Panc1 (cell line): ENCODE data around the gene CLDN15. TPM values are rescaled to one million over a fixed set of nuclear protein-coding genes. Genes with fewer than 3 reads are reported as not detected.
A peak's percentile ranks its signal among the peaks of the same experiment; 100 is the strongest.
"Not testable (repeated sequence)": the region's sequence is repeated elsewhere in the genome, so short reads cannot be mapped to it uniquely, and the experiment has no call there.

Experiments used
- ATAC-seq: fragments of 200-7000 bp; cut with Tn5 transposase; 2 replicates; pipeline ENCODE4 v1.9.1; 2020; ENCODE audit warnings: mild to moderate bottlenecking, moderate library complexity
- BruUV-seq: library from RNA; stranded (reverse); fragments of 400-500 nt; replicated peaks from 2 replicates; lab custom pipeline; 2021; lab: Mats Ljungman, UMichigan
- CTCF ChIA-PET: fragments of 300-600 bp; sonication (Branson Sonifier 250); formaldehyde crosslinking; loops from one replicate; lab custom pipeline; 2022; ENCODE audit warnings: antibody characterized with exemption; lab: Charles Lee
- POLR2A ChIA-PET: fragments of 300-600 bp; sonication (Branson Sonifier 250); formaldehyde crosslinking; loops from one replicate; lab custom pipeline; 2022; ENCODE audit warnings: antibody characterized with exemption; lab: Charles Lee
- DNase-seq: peaks from one replicate; pipeline ENCODE4 v3.0.0-alpha.2; 2010; ENCODE audit warnings: low read depth, low spot score
- H3K27ac ChIP-seq: 2 replicates; pipeline ENCODE4 v1.5.1; 2011; ENCODE audit warnings: mild to moderate bottlenecking, low read length, inconsistent platforms
- H3K27me3 ChIP-seq: fragments of 200-500 bp; sonication (Bioruptor generic); 2 replicates; pipeline ENCODE4 v1.6.0; 2014; ENCODE audit warnings: low read length, inconsistent platforms; ENCODE audit not compliant: control insufficient read depth, insufficient read depth
- H3K36me3 ChIP-seq: fragments of 200-500 bp; sonication (Bioruptor generic); 2 replicates; pipeline ENCODE4 v1.5.1; 2014; ENCODE audit warnings: inconsistent platforms, mild to moderate bottlenecking, low read length, moderate library complexity; ENCODE audit not compliant: control insufficient read depth, insufficient read depth
- H3K4me1 ChIP-seq: 2 replicates; pipeline ENCODE4 v1.5.1; 2011; ENCODE audit warnings: inconsistent platforms, mild to moderate bottlenecking, low read length, moderate library complexity; ENCODE audit not compliant: control insufficient read depth, insufficient read depth
- H3K4me3 ChIP-seq, 2 experiments: 2 replicates each; pipeline ENCODE4 v1.5.1; 2011 to 2012; ENCODE audit warnings: low read depth in 2 of 2, low read length in 2 of 2, mild to moderate bottlenecking in 2 of 2, inconsistent platforms in 1 of 2, moderate library complexity in 1 of 2
- H3K9me3 ChIP-seq: fragments of 200-500 bp; sonication (Bioruptor generic); 2 replicates; pipeline ENCODE4 v1.5.1; 2014; ENCODE audit warnings: low read depth, mild to moderate bottlenecking, inconsistent platforms, low read length, moderate library complexity; ENCODE audit not compliant: control insufficient read depth, insufficient read depth
- CTCF ChIP-seq: fragments of 450-650 bp; IDR thresholded peaks from 2 replicates; pipeline ENCODE4 v1.5.1; 2017; ENCODE audit warnings: mild to moderate bottlenecking
- POLR2AphosphoS5 ChIP-seq: IDR thresholded peaks from 2 replicates; pipeline ENCODE4 v1.6.1; 2012; ENCODE audit warnings: mild to moderate bottlenecking, low read depth, low read length, moderate library complexity
- REST ChIP-seq, 2 experiments: IDR thresholded peaks; 2 replicates each; pipeline ENCODE4 v1.6.1; 2011 to 2012; ENCODE audit warnings: low read depth in 2 of 2, control low read depth in 1 of 2, low read length in 1 of 2, mild to moderate bottlenecking in 1 of 2, moderate library complexity in 1 of 2; ENCODE audit not compliant: insufficient read depth in 1 of 2
- SIN3A ChIP-seq: IDR thresholded peaks from 2 replicates; pipeline ENCODE4 v1.6.1; 2012; ENCODE audit warnings: low read depth, mild to moderate bottlenecking, low read length, moderate library complexity, borderline replicate concordance; ENCODE audit not compliant: insufficient read depth
- TCF7L2 ChIP-seq: IDR thresholded peaks from 2 replicates; pipeline ENCODE4 v1.6.1; 2011; ENCODE audit warnings: mild to moderate bottlenecking, low read depth, low read length, inconsistent platforms
- in situ Hi-C: cut with HindIII; loops from 2 replicates; pipeline ENCODE4 v1.10.0; 2016; ENCODE audit warnings: low sequenced_read_pairs, low pct_unique_long_range_greater_than_20kb
- intact Hi-C: fragments of 100-400 bp; cut with micrococcal nuclease; formaldehyde crosslinking; loops from one replicate; pipeline ENCODE4 v1.10.0; 2022; ENCODE audit not compliant: unreplicated experiment
- total RNA-seq: library from RNA; stranded (reverse); gene quantifications from one replicate; pipeline ENCODE4 v1.2.1, GENCODE V29; 2021; ENCODE audit not compliant: unreplicated experiment

Gene CLDN15
- total RNA-seq, 1 experiment from 2014 or later, result 8.0 TPM

DNA sequence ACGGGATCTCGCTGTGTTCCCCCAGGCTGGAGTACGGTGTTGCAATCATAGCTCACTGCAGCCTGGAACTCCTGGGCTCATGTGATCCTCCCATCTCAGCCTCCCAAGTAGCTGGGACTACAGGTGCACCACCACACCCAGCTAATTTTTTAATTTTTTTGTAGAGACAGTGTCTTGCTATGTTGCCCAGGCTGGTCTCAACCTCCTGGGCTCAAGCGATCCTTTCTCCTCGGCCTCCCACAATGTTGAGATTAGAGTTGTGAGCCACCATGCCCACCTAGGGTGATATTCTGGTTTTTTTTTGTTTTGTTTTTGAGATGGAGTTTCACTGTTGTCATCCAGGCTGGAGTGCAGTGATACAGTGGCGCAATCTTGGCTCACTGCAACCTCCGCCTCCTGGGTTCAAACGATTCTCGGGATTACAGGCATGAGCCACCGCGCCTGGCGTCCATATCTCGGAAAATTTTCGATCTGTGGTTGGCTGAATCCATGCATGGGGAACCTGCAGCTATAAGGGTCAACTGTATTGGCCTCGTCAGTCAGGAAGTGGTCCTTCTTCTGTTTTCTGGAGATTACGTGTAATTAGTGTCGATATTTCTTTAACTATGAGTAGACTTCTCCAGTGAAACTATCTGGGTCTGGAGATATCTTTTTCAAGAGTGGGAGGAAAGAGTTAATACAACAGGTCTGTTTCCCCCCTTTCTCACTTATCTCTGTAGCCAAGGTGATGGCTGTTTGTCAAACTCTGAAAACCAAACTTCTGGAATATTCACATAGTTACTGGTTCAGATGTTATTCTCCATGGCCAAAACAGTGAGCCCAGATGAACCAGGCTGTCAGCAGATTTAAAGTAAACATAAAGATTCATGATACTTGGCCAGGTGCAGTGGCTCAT lies 28.3 kb upstream of the CLDN15 start:
- no peak for DNase-seq
- Histone ChIP-seq H3K27me3 (no peaks in the 10 kb centered on the region), H3K4me3 (no peak overlapping the region), H3K36me3 (no peaks in the 10 kb centered on the region), H3K9me3 (no peaks in the 10 kb centered on the region), H3K27ac (no peak overlapping the region), H3K4me1 (no peaks in the 10 kb centered on the region)
- in situ Hi-C loops (no loop called here), intact Hi-C loops (no loop called here)
- no peak for TF ChIP-seq TCF7L2
- no peak for TF ChIP-seq REST (IDR thresholded peaks at IDR 0.05; ENCODE audit: insufficient read depth in 1 of 2, low read depth in 2 of 2, low read length in 1 of 2)
- no peak for TF ChIP-seq CTCF
- TF ChIP-seq POLR2AphosphoS5, result no peak
- no peak for TF ChIP-seq SIN3A
- ChIA-PET POLR2A (no interaction called here), CTCF (no interaction called here)
- no peak for ATAC-seq
- no TSS peak for BruUV-seq

- H3K27me3 ChIP-seq, DNase-seq, CTCF ChIA-PET, intact Hi-C loops, BruUV-seq, H3K4me3 ChIP-seq, H3K36me3 ChIP-seq, H3K4me1 ChIP-seq, H3K27ac ChIP-seq, in situ Hi-C loops, H3K9me3 ChIP-seq: not testable (repeated sequence)
- ATAC-seq, result 0 out of 2 replicates have a peak, but pooled peaks have one; percentile 62
- POLR2A ChIA-PET, result interaction anchor here (0.6 to 1.2 kb wide), 2 partner anchors 12 to 124 kb away, joined by 3 to 4 read pairs; no protein-coding TSS in a partner anchor
Measured at GRCh38 chr7:101264102-101264706, 26.6 kb upstream of the CLDN15 start.
